ENCODE results near the gene DIP2C. TPM values are rescaled to one million over a fixed set of nuclear protein-coding genes. Genes with fewer than 3 reads are reported as not detected.
A peak's percentile ranks its signal among the peaks of the same experiment; 100 is the strongest.

The DIP2C gene
- total and polyA plus RNA-seq, 3 donors from 2014 or later = 14.9 to 43.4 (median 30.1) TPM

- intact Hi-C loops (cut with DNase I; ENCODE audit: low total_unique reads) = no loop called here
- Histone ChIP-seq H3K4me3 (peak overlapping the region in 1 of 2 donors; percentile 34), H3K4me1 (peaks cover 19% of the 10 kb centered on the region), H3K36me3 (ENCODE audit: low read depth, missing control alignments) (no peaks in the 10 kb centered on the region), H3K27me3 (no peaks in the 10 kb centered on the region), H3K9me3 (no peaks in the 10 kb centered on the region), H3K27ac (no peak overlapping the region)
- DNase-seq = peak; percentile 39
- TF ChIP-seq CTCF (IDR thresholded peaks at IDR 0.05) (no peak), POLR2A (IDR thresholded peaks at IDR 0.05) (no peak)
- WGBS, 2 donors = 68% methylated on average over 19 to 25 of the region's 25 CpGs
These were observed 83.7 kb downstream of the DIP2C start for GRCh38 chr10:605632-606325.

- no peak overlapping the region for H3K4me3 ChIP-seq
- peaks cover 19% of the 10 kb centered on the region for H3K4me1 ChIP-seq
- no peaks in the 10 kb centered on the region for H3K27me3 ChIP-seq
- no peaks in the 10 kb centered on the region for H3K36me3 ChIP-seq (ENCODE audit: low read depth, missing control alignments)
- intact Hi-C loops (cut with DNase I; ENCODE audit: low total_unique reads) = no loop called here
- DNase-seq = peak; percentile 50
- 36 to 49% methylated on average over 14 to 21 of the region's 21 CpGs for WGBS, 2 donors
- TF ChIP-seq POLR2A (IDR thresholded peaks at IDR 0.05) (no peak), CTCF (IDR thresholded peaks at IDR 0.05) (no peak)
- H3K9me3 ChIP-seq = no peaks in the 10 kb centered on the region
- H3K27ac ChIP-seq = no peak overlapping the region
These were observed 84.5 kb downstream of the DIP2C start for GRCh38 chr10:604716-605631.

GRCh38 chr10:603745-604144 is 85.7 kb downstream of the DIP2C start:
- no peak overlapping the region for H3K4me3 ChIP-seq
- no peaks in the 10 kb centered on the region for H3K27me3 ChIP-seq
- H3K9me3 ChIP-seq = no peaks in the 10 kb centered on the region
- WGBS, 2 donors = 64 to 75% methylated on average over 6 of the region's 6 CpGs
- peaks cover 19% of the 10 kb centered on the region for H3K4me1 ChIP-seq
- DNase-seq = no peak
- H3K27ac ChIP-seq = no peak overlapping the region
- H3K36me3 ChIP-seq (ENCODE audit: low read depth, missing control alignments) = no peaks in the 10 kb centered on the region
- no peak for TF ChIP-seq POLR2A (IDR thresholded peaks at IDR 0.05)
- TF ChIP-seq CTCF (IDR thresholded peaks at IDR 0.05) = no peak
- intact Hi-C loops (cut with DNase I; ENCODE audit: low total_unique reads) = no loop called here

GRCh38 chr10:602391-603005 is 87.0 kb downstream of the DIP2C start:
- 89 to 90% methylated on average over 15 to 18 of the region's 18 CpGs for WGBS, 2 donors
- H3K9me3 ChIP-seq = no peaks in the 10 kb centered on the region
- no peaks in the 10 kb centered on the region for H3K27me3 ChIP-seq
- H3K4me3 ChIP-seq = no peak overlapping the region
- H3K4me1 ChIP-seq = peaks cover 19% of the 10 kb centered on the region
- no peak overlapping the region for H3K27ac ChIP-seq
- H3K36me3 ChIP-seq (ENCODE audit: low read depth, missing control alignments) = no peaks in the 10 kb centered on the region
- intact Hi-C loops (cut with DNase I; ENCODE audit: low total_unique reads) = no loop called here
- no peak for DNase-seq
- TF ChIP-seq POLR2A (IDR thresholded peaks at IDR 0.05) (no peak), CTCF (IDR thresholded peaks at IDR 0.05) (no peak)

All from testis (tissue), 3 donors.